ENCODE data around the gene GALNT4. TPM values are rescaled to one million over a fixed set of nuclear protein-coding genes. Genes with fewer than 3 reads are reported as not detected.

Gene GALNT4
- total and polyA plus RNA-seq, 10 donors = 2.5 to 22.8 (median 13.5) TPM

DNA sequence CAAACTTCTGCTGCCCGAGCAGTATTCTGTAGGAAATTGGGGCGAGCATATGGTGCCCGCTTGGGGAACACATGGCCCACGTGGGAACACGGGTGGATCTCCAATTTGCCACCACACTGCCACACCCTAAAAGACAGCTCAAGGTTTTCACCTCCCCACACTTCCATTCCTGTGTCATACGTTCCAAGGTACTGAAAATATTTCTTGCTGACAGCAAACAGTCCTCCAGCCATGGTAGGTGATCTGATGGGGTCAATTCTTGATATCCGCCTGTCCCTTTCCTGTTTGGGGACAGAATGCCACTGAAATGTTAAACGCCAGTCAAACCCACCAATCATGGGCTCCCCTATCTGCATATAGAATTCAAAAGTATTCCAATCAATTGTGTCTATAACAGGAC, 1.2 kb downstream of the GALNT4 start:
- no peak for DNase-seq
- no peaks in the 10 kb centered on the region for H3K9me3 ChIP-seq
- TF ChIP-seq POLR2AphosphoS5 (IDR thresholded peaks at IDR 0.05) (no peak), POLR2A (IDR thresholded peaks at IDR 0.05) (no peak)
- TF ChIP-seq, protein P1, sequence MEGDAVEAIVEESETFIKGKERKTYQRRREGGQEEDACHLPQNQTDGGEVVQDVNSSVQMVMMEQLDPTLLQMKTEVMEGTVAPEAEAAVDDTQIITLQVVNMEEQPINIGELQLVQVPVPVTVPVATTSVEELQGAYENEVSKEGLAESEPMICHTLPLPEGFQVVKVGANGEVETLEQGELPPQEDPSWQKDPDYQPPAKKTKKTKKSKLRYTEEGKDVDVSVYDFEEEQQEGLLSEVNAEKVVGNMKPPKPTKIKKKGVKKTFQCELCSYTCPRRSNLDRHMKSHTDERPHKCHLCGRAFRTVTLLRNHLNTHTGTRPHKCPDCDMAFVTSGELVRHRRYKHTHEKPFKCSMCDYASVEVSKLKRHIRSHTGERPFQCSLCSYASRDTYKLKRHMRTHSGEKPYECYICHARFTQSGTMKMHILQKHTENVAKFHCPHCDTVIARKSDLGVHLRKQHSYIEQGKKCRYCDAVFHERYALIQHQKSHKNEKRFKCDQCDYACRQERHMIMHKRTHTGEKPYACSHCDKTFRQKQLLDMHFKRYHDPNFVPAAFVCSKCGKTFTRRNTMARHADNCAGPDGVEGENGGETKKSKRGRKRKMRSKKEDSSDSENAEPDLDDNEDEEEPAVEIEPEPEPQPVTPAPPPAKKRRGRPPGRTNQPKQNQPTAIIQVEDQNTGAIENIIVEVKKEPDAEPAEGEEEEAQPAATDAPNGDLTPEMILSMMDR (IDR thresholded peaks at IDR 0.05 in 8 of 11, conservative IDR thresholded peaks at IDR 0.05 in 3 of 11) = no peak
- H3K4me3 ChIP-seq = peak overlapping the region in 6 of 8 donors; percentile 89 to 99 (median 96)
- intact Hi-C loops (cut with DNase I; ENCODE audit: low total_unique reads) = loop anchor here (5.0 kb wide), 1 partner anchor 171 kb away; the partner anchor contains the start of gene DUSP6
- no peaks in the 10 kb centered on the region for H3K27me3 ChIP-seq (replicated peaks in 1 of 7)
- H3K27ac ChIP-seq = peak overlapping the region in 5 of 8 donors; percentile 92 to 97 (median 96)
- WGBS, 5 donors = 67 to 92% (median 78%) methylated on average over 8 of the region's 8 CpGs
- H3K4me1 ChIP-seq = peaks cover 27 to 84% (median 63%) of the 10 kb centered on the region in 6 donors
- peaks cover 0 to 19% (median 0%) of the 10 kb centered on the region in 6 donors for H3K36me3 ChIP-seq

DNA sequence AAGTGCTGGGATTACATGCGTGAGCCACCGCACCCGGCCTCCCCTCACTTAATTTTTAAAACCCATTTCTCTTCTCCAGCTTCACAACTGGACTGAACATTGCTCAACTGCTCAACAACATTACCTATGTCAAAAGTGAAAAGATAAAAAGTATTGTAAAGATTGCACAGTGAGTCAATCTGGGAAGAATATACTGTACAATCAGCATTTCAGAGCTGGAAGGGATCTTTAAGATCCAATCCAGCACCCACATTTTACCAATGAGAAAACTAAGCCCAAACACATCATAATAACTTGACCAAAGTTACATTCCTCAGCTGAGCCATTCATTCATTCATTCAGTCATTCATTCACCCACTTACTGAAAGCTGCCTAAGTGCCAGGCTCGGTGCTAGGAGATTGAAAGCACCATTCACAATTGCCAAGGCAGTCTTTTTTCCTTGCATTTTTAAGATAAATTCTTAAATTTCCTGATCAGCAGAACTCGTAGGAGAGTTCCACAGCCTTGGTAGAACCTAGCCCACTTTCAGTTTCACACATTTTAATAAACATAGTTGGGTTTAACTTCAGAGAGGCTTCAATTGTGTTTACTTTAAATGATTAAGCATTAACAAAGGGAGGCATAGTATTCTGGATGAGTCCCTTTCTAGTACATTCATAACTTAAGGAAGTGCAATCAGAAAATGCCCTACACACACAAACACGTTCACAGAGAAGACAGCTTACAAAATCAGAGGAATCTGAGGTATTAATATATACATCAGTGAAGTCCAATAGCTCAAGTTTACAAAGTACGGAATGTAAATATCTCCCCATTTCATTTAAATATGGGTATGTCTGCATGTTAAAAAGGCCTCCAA, 3.0 kb downstream of the GALNT4 start:
- TF ChIP-seq POLR2AphosphoS5 (IDR thresholded peaks at IDR 0.05) = no peak
- no peak for TF ChIP-seq POLR2A (IDR thresholded peaks at IDR 0.05)
- TF ChIP-seq, protein P1 (IDR thresholded peaks at IDR 0.05 in 8 of 11, conservative IDR thresholded peaks at IDR 0.05 in 3 of 11) = no peak
- DNase-seq = no peak
- Histone ChIP-seq H3K36me3 (peaks cover 0 to 19% (median 0%) of the 10 kb centered on the region in 6 donors), H3K4me3 (peak overlapping the region in 6 of 8 donors; percentile 2 to 99 (median 18)), H3K27ac (peak overlapping the region in 3 of 8 donors; percentile 30 to 41 (median 32)), H3K4me1 (peaks cover 24 to 76% (median 54%) of the 10 kb centered on the region in 6 donors), H3K27me3 (replicated peaks in 1 of 7) (no peaks in the 10 kb centered on the region), H3K9me3 (no peaks in the 10 kb centered on the region)
- 59 to 70% (median 68%) methylated on average over 7 of the region's 7 CpGs for WGBS, 5 donors
- intact Hi-C loops (cut with DNase I; ENCODE audit: low total_unique reads) = loop anchor here (5.0 kb wide), 1 partner anchor 169 kb away; the partner anchor contains the start of gene DUSP6

DNA sequence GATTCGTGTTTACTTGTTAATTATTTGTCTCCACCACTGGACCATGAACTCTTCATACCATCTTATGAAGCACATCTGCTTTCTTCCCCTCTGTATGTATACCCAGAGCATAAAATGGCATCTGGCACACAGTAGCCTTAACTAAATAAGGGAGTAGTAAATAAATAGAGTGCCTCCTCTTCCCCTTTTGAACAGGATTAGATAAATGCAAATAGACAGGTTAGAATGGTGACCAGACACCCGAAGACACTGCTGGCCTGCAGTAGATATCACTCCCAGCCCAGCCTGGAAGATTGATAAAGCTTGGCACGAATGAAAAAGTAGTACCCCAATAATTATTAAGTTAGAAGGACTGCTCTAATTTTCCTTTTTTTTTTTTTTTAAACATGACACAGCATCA, 6.9 kb downstream of the GALNT4 start:
- Histone ChIP-seq H3K9me3 (no peaks in the 10 kb centered on the region), H3K4me3 (no peak overlapping the region), H3K27me3 (replicated peaks in 1 of 7) (no peaks in the 10 kb centered on the region), H3K4me1 (peaks cover 10 to 84% (median 59%) of the 10 kb centered on the region in 6 donors), H3K27ac (no peak overlapping the region), H3K36me3 (peaks cover 0 to 7% (median 0%) of the 10 kb centered on the region in 6 donors)
- TF ChIP-seq POLR2A (IDR thresholded peaks at IDR 0.05) (no peak), POLR2AphosphoS5 (IDR thresholded peaks at IDR 0.05) (no peak)
- TF ChIP-seq, protein P1 (IDR thresholded peaks at IDR 0.05 in 8 of 11, conservative IDR thresholded peaks at IDR 0.05 in 3 of 11) = no peak
- intact Hi-C loops (cut with DNase I; ENCODE audit: low total_unique reads) = no loop called here
- DNase-seq = no peak
- WGBS, 5 donors = 63 to 83% (median 76%) methylated on average over 3 of the region's 3 CpGs

DNA sequence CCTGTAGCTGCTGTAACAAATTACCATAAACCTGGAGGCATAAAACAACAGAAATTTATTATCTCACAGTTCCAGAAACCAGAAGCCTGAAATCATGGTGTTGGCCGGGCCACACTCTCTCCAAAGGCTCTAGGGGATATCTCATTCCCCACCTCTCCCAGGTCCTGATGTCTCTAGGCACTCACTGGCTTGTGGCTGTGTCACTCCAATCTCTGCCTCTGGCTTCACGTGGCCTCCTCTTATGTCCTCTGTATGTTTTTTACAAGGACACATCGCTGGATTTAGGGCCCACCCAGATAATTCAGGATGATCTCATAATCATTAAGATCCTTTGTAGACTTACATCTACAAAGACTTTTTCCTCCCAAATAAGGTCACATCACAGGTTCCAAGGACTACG, 8.0 kb downstream of the GALNT4 start:
- Histone ChIP-seq H3K27me3 (replicated peaks in 1 of 7) (no peaks in the 10 kb centered on the region), H3K4me1 (peaks cover 3 to 78% (median 51%) of the 10 kb centered on the region in 6 donors), H3K9me3 (no peaks in the 10 kb centered on the region), H3K27ac (no peak overlapping the region), H3K36me3 (no peaks in the 10 kb centered on the region), H3K4me3 (no peak overlapping the region)
- TF ChIP-seq POLR2AphosphoS5 (IDR thresholded peaks at IDR 0.05) (no peak), POLR2A (IDR thresholded peaks at IDR 0.05) (no peak)
- TF ChIP-seq, protein P1 (IDR thresholded peaks at IDR 0.05 in 8 of 11, conservative IDR thresholded peaks at IDR 0.05 in 3 of 11) = no peak
- DNase-seq = no peak
- 70 to 93% (median 77%) methylated on average over 4 of the region's 4 CpGs for WGBS, 5 donors
- intact Hi-C loops (cut with DNase I; ENCODE audit: low total_unique reads) = no loop called here

All from spleen (tissue), 11 donors.